Vagina (tissue), 2 donors: ENCODE results near the gene RHOBTB3.

ENCODE experiments used
- POLR2A ChIP-seq, 2 donors: fragments of 450-650 bp; IDR thresholded peaks; one replicate each; pipeline ENCODE4 v1.6.1; 2017; ENCODE audit warnings: antibody characterized with exemption in 2 of 2, mild to moderate bottlenecking in 2 of 2, moderate library complexity in 2 of 2
- POLR2AphosphoS5 ChIP-seq, 2 donors: sonication (generic); formaldehyde crosslinking; IDR thresholded peaks; one replicate each; pipeline ENCODE4 v1.9.0; 2017; ENCODE audit warnings: antibody characterized with exemption in 2 of 2, mild to moderate bottlenecking in 2 of 2, low read depth in 1 of 2; ENCODE audit not compliant: insufficient read depth in 1 of 2
- TF ChIP-seq, protein P1 (sequence below), 3 experiments: fragments of 450-650 bp in 2 of 3; fragments of 200-600 bp in 1 of 3; sonication (generic) in 1 of 3; IDR thresholded peaks; one replicate each; pipeline ENCODE4 v1.5.1; 2017 to 2019; ENCODE audit warnings: antibody characterized with exemption in 3 of 3, mild to moderate bottlenecking in 2 of 3, moderate library complexity in 2 of 3

GRCh38 chr5:95823218-95823737 is 92.1 kb downstream of the RHOBTB3 start:
- TF ChIP-seq, protein P1, sequence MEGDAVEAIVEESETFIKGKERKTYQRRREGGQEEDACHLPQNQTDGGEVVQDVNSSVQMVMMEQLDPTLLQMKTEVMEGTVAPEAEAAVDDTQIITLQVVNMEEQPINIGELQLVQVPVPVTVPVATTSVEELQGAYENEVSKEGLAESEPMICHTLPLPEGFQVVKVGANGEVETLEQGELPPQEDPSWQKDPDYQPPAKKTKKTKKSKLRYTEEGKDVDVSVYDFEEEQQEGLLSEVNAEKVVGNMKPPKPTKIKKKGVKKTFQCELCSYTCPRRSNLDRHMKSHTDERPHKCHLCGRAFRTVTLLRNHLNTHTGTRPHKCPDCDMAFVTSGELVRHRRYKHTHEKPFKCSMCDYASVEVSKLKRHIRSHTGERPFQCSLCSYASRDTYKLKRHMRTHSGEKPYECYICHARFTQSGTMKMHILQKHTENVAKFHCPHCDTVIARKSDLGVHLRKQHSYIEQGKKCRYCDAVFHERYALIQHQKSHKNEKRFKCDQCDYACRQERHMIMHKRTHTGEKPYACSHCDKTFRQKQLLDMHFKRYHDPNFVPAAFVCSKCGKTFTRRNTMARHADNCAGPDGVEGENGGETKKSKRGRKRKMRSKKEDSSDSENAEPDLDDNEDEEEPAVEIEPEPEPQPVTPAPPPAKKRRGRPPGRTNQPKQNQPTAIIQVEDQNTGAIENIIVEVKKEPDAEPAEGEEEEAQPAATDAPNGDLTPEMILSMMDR (IDR thresholded peaks at IDR 0.05) = no peak
- peak in 1 of 2 donors; percentile 25 for TF ChIP-seq POLR2A (IDR thresholded peaks at IDR 0.05)
- no peak for TF ChIP-seq POLR2AphosphoS5 (IDR thresholded peaks at IDR 0.05; ENCODE audit: insufficient read depth in 1 of 2, low read depth in 1 of 2)
